Skeletal muscle tissue (tissue), 4 donors: ENCODE measurements around the gene ATP8B4. TPM values are rescaled to one million over a fixed set of nuclear protein-coding genes. Genes with fewer than 3 reads are reported as not detected.

ENCODE experiments used
- H3K27ac ChIP-seq: one replicate; pipeline ENCODE4 v1.7.0; 2013; ENCODE audit warnings: mild to moderate bottlenecking, low read depth, low read length, inconsistent platforms
- H3K27me3 ChIP-seq, 3 donors: one replicate each; pipeline ENCODE4 v1.7.0; 2013; ENCODE audit warnings: low read length in 3 of 3; ENCODE audit not compliant: control insufficient read depth in 3 of 3, insufficient read depth in 3 of 3
- H3K36me3 ChIP-seq, 3 donors: one replicate each; pipeline ENCODE4 v1.7.0; 2013; ENCODE audit warnings: low read length in 3 of 3; ENCODE audit not compliant: control insufficient read depth in 3 of 3, insufficient read depth in 3 of 3
- H3K4me1 ChIP-seq, 3 donors: one replicate each; pipeline ENCODE4 v1.7.0; 2013; ENCODE audit warnings: low read length in 3 of 3, mild to moderate bottlenecking in 3 of 3; ENCODE audit not compliant: control insufficient read depth in 3 of 3, insufficient read depth in 3 of 3
- H3K4me3 ChIP-seq, 3 donors: one replicate each; pipeline ENCODE4 v1.7.0; 2013; ENCODE audit warnings: low read length in 3 of 3
- H3K9ac ChIP-seq, 3 donors: one replicate each; pipeline ENCODE4 v1.7.0; 2013; ENCODE audit warnings: low read length in 3 of 3, mild to moderate bottlenecking in 3 of 3, moderate library complexity in 2 of 3, low read depth in 1 of 3
- H3K9me3 ChIP-seq, 3 donors: one replicate each; pipeline ENCODE4 v1.7.0; 2013; ENCODE audit warnings: low read length in 3 of 3; ENCODE audit not compliant: control insufficient read depth in 3 of 3
- total RNA-seq: library from RNA; depleted of rRNA; stranded (reverse); fragments of >200 nt; gene quantifications from one replicate; pipeline ENCODE4 v1.2.3, GENCODE V29; 2014
- donor health status: Osteomylitis.

Gene ATP8B4
- total RNA-seq, 1 donor from 2014 or later, result 15.1 TPM

- H3K4me1 ChIP-seq, result no peaks in the 10 kb centered on the region
- no peaks in the 10 kb centered on the region for H3K36me3 ChIP-seq
- no peak overlapping the region for H3K9ac ChIP-seq
- no peak overlapping the region for H3K4me3 ChIP-seq
- H3K9me3 ChIP-seq, result no peaks in the 10 kb centered on the region
- no peaks in the 10 kb centered on the region for H3K27me3 ChIP-seq
- H3K27ac ChIP-seq, result no peak overlapping the region
Observed at GRCh38 chr15:50151476-50151875, 32.4 kb upstream of the ATP8B4 start.

- no peak overlapping the region for H3K9ac ChIP-seq
- H3K4me3 ChIP-seq, result no peak overlapping the region
- H3K36me3 ChIP-seq, result no peaks in the 10 kb centered on the region
- H3K4me1 ChIP-seq, result no peaks in the 10 kb centered on the region
- H3K9me3 ChIP-seq, result no peaks in the 10 kb centered on the region
- H3K27ac ChIP-seq, result no peak overlapping the region
- H3K27me3 ChIP-seq, result no peaks in the 10 kb centered on the region
Observed at GRCh38 chr15:50150851-50151250, 31.8 kb upstream of the ATP8B4 start.

GRCh38 chr15:50150349-50150748 is 31.3 kb upstream of the ATP8B4 start:
- Histone ChIP-seq H3K4me1 (no peaks in the 10 kb centered on the region), H3K4me3 (no peak overlapping the region), H3K9me3 (no peaks in the 10 kb centered on the region), H3K36me3 (no peaks in the 10 kb centered on the region), H3K27ac (no peak overlapping the region), H3K27me3 (no peaks in the 10 kb centered on the region), H3K9ac (no peak overlapping the region)

GRCh38 chr15:50149090-50149489 is 30.1 kb upstream of the ATP8B4 start:
- Histone ChIP-seq H3K36me3 (no peaks in the 10 kb centered on the region), H3K27me3 (no peaks in the 10 kb centered on the region), H3K9ac (no peak overlapping the region), H3K4me1 (no peaks in the 10 kb centered on the region), H3K27ac (no peak overlapping the region), H3K4me3 (no peak overlapping the region), H3K9me3 (no peaks in the 10 kb centered on the region)

- Histone ChIP-seq H3K27me3 (no peaks in the 10 kb centered on the region), H3K36me3 (no peaks in the 10 kb centered on the region), H3K9ac (no peak overlapping the region), H3K4me3 (no peak overlapping the region), H3K9me3 (no peaks in the 10 kb centered on the region), H3K4me1 (no peaks in the 10 kb centered on the region), H3K27ac (no peak overlapping the region)
Observed at GRCh38 chr15:50148362-50148963, 29.4 kb upstream of the ATP8B4 start.

- Histone ChIP-seq H3K9ac (no peak overlapping the region), H3K9me3 (no peaks in the 10 kb centered on the region), H3K27ac (no peak overlapping the region), H3K4me3 (no peak overlapping the region), H3K36me3 (no peaks in the 10 kb centered on the region), H3K27me3 (no peaks in the 10 kb centered on the region), H3K4me1 (no peaks in the 10 kb centered on the region)
Observed at GRCh38 chr15:50146632-50147031, 27.6 kb upstream of the ATP8B4 start.

- H3K4me3 ChIP-seq, result no peak overlapping the region
- H3K36me3 ChIP-seq, result no peaks in the 10 kb centered on the region
- no peak overlapping the region for H3K9ac ChIP-seq
- no peak overlapping the region for H3K27ac ChIP-seq
- no peaks in the 10 kb centered on the region for H3K4me1 ChIP-seq
- H3K9me3 ChIP-seq, result no peaks in the 10 kb centered on the region
- H3K27me3 ChIP-seq, result no peaks in the 10 kb centered on the region
Observed at GRCh38 chr15:50145451-50145872, 26.4 kb upstream of the ATP8B4 start.

GRCh38 chr15:50144341-50145120 is 25.5 kb upstream of the ATP8B4 start:
- Histone ChIP-seq H3K4me3 (no peak overlapping the region), H3K36me3 (no peaks in the 10 kb centered on the region), H3K9me3 (no peaks in the 10 kb centered on the region), H3K27me3 (no peaks in the 10 kb centered on the region), H3K9ac (no peak overlapping the region), H3K27ac (no peak overlapping the region), H3K4me1 (no peaks in the 10 kb centered on the region)

- no peaks in the 10 kb centered on the region for H3K4me1 ChIP-seq
- no peaks in the 10 kb centered on the region for H3K9me3 ChIP-seq
- no peaks in the 10 kb centered on the region for H3K36me3 ChIP-seq
- H3K9ac ChIP-seq, result no peak overlapping the region
- no peak overlapping the region for H3K27ac ChIP-seq
- no peak overlapping the region for H3K4me3 ChIP-seq
- H3K27me3 ChIP-seq, result no peaks in the 10 kb centered on the region
Observed at GRCh38 chr15:50143255-50143860, 24.3 kb upstream of the ATP8B4 start.

- no peaks in the 10 kb centered on the region for H3K9me3 ChIP-seq
- H3K9ac ChIP-seq, result no peak overlapping the region
- no peak overlapping the region for H3K27ac ChIP-seq
- H3K36me3 ChIP-seq, result no peaks in the 10 kb centered on the region
- no peak overlapping the region for H3K4me3 ChIP-seq
- no peaks in the 10 kb centered on the region for H3K27me3 ChIP-seq
- no peaks in the 10 kb centered on the region for H3K4me1 ChIP-seq
Observed at GRCh38 chr15:50141856-50142255, 22.8 kb upstream of the ATP8B4 start.
